Nephron (organoid): ENCODE results near the gene PYDC1.

Source experiments
- H3K27ac Mint-ChIP-seq, 3 experiments: 2 replicates each; pipeline ENCODE4 v1.8.0; 2020; ENCODE audit warnings: mixed read lengths in 3 of 3, mild to moderate bottlenecking in 2 of 3, moderate library complexity in 1 of 3
- H3K27me3 Mint-ChIP-seq: 2 replicates; pipeline ENCODE4 v1.8.0; 2021; ENCODE audit warnings: low read depth, mild to moderate bottlenecking, moderate library complexity, mixed read lengths
- H3K36me3 Mint-ChIP-seq: 2 replicates; pipeline ENCODE4 v1.8.0; 2020; ENCODE audit warnings: low read depth, mixed read lengths
- H3K4me1 Mint-ChIP-seq: 2 replicates; pipeline ENCODE4 v1.8.0; 2020; ENCODE audit warnings: mixed read lengths
- H3K4me3 Mint-ChIP-seq, 3 experiments: 2 replicates each; pipeline ENCODE4 v1.8.0; 2020; ENCODE audit warnings: mild to moderate bottlenecking in 3 of 3, mixed read lengths in 3 of 3, moderate library complexity in 2 of 3
- H3K9me3 Mint-ChIP-seq: 2 replicates; pipeline ENCODE4 v1.8.0; 2020; ENCODE audit warnings: mixed read lengths
- TF ChIP-seq, protein P1 (sequence below), 3 experiments: fragments of 200-600 bp; sonication (generic); IDR thresholded peaks; one replicate each; pipeline ENCODE4 v1.5.0; 2021; ENCODE audit warnings: antibody characterized with exemption in 3 of 3; ENCODE audit not compliant: unreplicated experiment in 3 of 3

PYDC1 gene

GRCh38 chr16:31188450-31189411 lies 28.2 kb downstream of the PYDC1 start:
- peaks cover 9% of the 10 kb centered on the region for H3K4me1 Mint-ChIP-seq
- peaks cover 94% of the 10 kb centered on the region for H3K36me3 Mint-ChIP-seq
- no peaks in the 10 kb centered on the region for H3K27me3 Mint-ChIP-seq
- TF ChIP-seq, protein P1, sequence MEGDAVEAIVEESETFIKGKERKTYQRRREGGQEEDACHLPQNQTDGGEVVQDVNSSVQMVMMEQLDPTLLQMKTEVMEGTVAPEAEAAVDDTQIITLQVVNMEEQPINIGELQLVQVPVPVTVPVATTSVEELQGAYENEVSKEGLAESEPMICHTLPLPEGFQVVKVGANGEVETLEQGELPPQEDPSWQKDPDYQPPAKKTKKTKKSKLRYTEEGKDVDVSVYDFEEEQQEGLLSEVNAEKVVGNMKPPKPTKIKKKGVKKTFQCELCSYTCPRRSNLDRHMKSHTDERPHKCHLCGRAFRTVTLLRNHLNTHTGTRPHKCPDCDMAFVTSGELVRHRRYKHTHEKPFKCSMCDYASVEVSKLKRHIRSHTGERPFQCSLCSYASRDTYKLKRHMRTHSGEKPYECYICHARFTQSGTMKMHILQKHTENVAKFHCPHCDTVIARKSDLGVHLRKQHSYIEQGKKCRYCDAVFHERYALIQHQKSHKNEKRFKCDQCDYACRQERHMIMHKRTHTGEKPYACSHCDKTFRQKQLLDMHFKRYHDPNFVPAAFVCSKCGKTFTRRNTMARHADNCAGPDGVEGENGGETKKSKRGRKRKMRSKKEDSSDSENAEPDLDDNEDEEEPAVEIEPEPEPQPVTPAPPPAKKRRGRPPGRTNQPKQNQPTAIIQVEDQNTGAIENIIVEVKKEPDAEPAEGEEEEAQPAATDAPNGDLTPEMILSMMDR (IDR thresholded peaks at IDR 0.05; ENCODE audit: unreplicated experiment in 3 of 3): no peak
- no peak overlapping the region for H3K4me3 Mint-ChIP-seq
- H3K27ac Mint-ChIP-seq: no peak overlapping the region
- H3K9me3 Mint-ChIP-seq: no peaks in the 10 kb centered on the region

DNA sequence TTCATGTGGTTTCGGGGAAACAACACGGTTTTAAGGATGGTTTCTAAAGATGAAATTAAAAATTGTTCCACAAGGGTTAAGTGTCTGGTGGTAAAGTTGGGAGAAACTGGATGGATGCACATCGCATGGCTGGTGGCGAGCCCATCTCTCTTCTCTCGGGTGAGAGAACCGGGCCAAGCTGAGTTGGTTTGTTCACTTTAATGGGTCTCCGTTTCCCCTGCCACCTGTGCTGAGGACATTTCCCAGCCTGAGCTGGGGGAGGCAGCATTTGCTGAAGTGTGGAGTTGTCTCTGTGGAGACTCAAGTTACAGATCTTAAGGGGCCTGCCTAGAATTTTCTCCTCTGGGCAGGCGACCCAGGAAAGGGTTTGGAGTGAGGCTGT lies 29.1 kb downstream of the PYDC1 start:
- H3K27me3 Mint-ChIP-seq: no peaks in the 10 kb centered on the region
- TF ChIP-seq, protein P1 (IDR thresholded peaks at IDR 0.05; ENCODE audit: unreplicated experiment in 3 of 3): no peak

GRCh38 chr16:31186930-31187807 lies 29.8 kb downstream of the PYDC1 start:
- H3K27me3 Mint-ChIP-seq: no peaks in the 10 kb centered on the region
- H3K9me3 Mint-ChIP-seq: no peaks in the 10 kb centered on the region
- H3K36me3 Mint-ChIP-seq: peaks cover 98% of the 10 kb centered on the region
- H3K4me3 Mint-ChIP-seq: no peak overlapping the region
- H3K4me1 Mint-ChIP-seq: peaks cover 24% of the 10 kb centered on the region
- TF ChIP-seq, protein P1 (IDR thresholded peaks at IDR 0.05; ENCODE audit: unreplicated experiment in 3 of 3): no peak
- no peak overlapping the region for H3K27ac Mint-ChIP-seq

More for the DNA sequence above, 29.1 kb downstream of the PYDC1 start:
- H3K27ac Mint-ChIP-seq: no peak overlapping the region
- H3K9me3 Mint-ChIP-seq: no peaks in the 10 kb centered on the region
- peaks cover 18% of the 10 kb centered on the region for H3K4me1 Mint-ChIP-seq
- H3K4me3 Mint-ChIP-seq: no peak overlapping the region
- peaks cover 94% of the 10 kb centered on the region for H3K36me3 Mint-ChIP-seq

GRCh38 chr16:31186176-31186575 lies 30.8 kb downstream of the PYDC1 start:
- peaks cover 95% of the 10 kb centered on the region for H3K36me3 Mint-ChIP-seq

DNA sequence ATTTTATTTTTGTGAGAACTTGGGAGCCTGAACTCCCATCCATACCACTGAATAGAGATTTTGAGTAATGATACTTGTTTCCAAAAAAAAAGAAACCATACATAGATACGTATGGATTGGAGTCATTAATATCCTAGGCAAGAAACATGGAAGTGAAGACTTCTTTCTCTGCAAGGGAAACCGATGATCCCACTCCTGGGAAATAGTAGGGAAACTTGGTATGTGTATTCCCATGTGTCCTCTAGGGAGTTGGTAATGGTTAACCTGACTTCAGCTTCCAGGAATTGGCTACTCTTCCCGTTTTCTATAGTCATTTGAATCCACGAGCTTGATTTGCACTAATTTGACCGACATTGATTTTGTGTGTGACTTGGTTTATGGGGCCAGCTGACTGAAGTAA lies 31.6 kb downstream of the PYDC1 start:
- peak overlapping the region in 2 of 3 experiments; percentile 4 to 27 for H3K4me3 Mint-ChIP-seq
- no peak overlapping the region for H3K27ac Mint-ChIP-seq
- H3K9me3 Mint-ChIP-seq: no peaks in the 10 kb centered on the region
- no peaks in the 10 kb centered on the region for H3K27me3 Mint-ChIP-seq
- H3K36me3 Mint-ChIP-seq: peaks cover 89% of the 10 kb centered on the region
- H3K4me1 Mint-ChIP-seq: peaks cover 31% of the 10 kb centered on the region
- TF ChIP-seq, protein P1 (IDR thresholded peaks at IDR 0.05; ENCODE audit: unreplicated experiment in 3 of 3): no peak

More at GRCh38 chr16:31186176-31186575, 30.8 kb downstream of the PYDC1 start:
- peak overlapping the region in 1 of 3 experiments; percentile 18 for H3K4me3 Mint-ChIP-seq
- no peaks in the 10 kb centered on the region for H3K9me3 Mint-ChIP-seq
- H3K27me3 Mint-ChIP-seq: no peaks in the 10 kb centered on the region
- TF ChIP-seq, protein P1 (IDR thresholded peaks at IDR 0.05; ENCODE audit: unreplicated experiment in 3 of 3): no peak
- H3K4me1 Mint-ChIP-seq: peaks cover 31% of the 10 kb centered on the region
- H3K27ac Mint-ChIP-seq: no peak overlapping the region
